ENCODE results near the gene CHP1. TPM values are rescaled to one million over a fixed set of nuclear protein-coding genes. Genes with fewer than 3 reads are reported as not detected.

CHP1 gene
- total and polyA plus RNA-seq, 2 of the 8 experiments (the other 6 are each of a cell fraction or from before 2014, with no cell fraction given) = 45.2 to 89.0 TPM

GRCh38 chr15:41254560-41254959, 23.5 kb downstream of the CHP1 start (continued):
- TF ChIP-seq SIN3A (conservative IDR thresholded peaks at IDR 0.05 in 1 of 2, IDR thresholded peaks at IDR 0.05 in 1 of 2; ENCODE audit: low read depth in 1 of 2, low read length in 2 of 2) (no peak), TEAD4 (IDR thresholded peaks at IDR 0.05; ENCODE audit: low read depth, low read length) (no peak), HDAC2 (IDR thresholded peaks at IDR 0.05; ENCODE audit: borderline replicate concordance in 1 of 2, low read depth in 2 of 2, low read length in 2 of 2) (no peak), POLR2AphosphoS5 (IDR thresholded peaks at IDR 0.05; ENCODE audit: low read depth, low read length) (no peak), SRF (IDR thresholded peaks at IDR 0.05; ENCODE audit: low read depth, low read length) (no peak), RAD21 (IDR thresholded peaks at IDR 0.05 in 1 of 2, conservative IDR thresholded peaks at IDR 0.05 in 1 of 2; ENCODE audit: low read depth in 2 of 2, low read length in 2 of 2) (no peak), SUZ12 (IDR thresholded peaks at IDR 0.05; ENCODE audit: low read length) (no peak), TCF12 (IDR thresholded peaks at IDR 0.05; ENCODE audit: low read depth, low read length) (no peak)
